ENCODE results near the gene WDR31.
"Not testable (repeated sequence)": the region's sequence is repeated elsewhere in the genome, so short reads cannot be mapped to it uniquely, and the experiment has no call there.

The WDR31 gene

DNA sequence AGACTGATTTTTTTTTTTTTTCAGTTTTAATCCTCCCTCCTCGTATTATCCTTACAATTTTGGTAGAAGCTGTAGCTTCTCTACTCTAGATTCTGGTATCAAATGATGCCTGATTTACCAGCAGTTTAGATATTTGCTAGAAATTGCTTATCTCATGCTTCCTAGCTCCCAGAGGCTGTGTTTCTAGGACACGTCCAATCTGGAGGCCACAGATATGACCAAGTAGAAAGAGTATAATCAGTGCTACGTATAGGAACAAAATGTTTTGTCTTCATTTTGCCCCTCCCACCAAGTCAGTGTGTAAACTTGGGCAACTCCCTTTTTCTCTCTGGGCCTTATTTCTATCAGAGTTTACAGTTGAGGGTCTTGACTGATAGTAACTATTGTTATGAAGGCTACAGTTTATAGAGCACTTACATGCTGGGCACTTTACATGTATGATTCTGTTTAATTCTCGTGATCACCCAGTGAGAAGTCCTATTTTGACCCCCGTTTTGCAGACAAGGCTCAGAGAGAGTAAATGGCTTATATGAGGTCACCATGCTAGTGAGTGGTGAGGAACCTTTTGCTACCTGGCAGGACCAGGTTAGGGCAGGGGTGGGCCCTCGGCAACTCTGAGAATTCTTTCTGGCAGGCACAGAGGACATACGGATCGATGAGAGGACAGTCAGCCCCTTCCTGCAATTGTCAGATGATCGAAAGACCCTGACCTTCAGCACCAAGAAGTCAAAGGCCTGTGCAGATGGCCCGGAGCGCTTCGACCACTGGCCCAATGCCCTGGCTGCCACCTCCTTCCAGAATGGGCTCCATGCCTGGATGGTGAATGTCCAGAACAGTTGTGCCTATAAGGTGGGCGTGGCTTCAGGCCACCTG lies 29.1 kb upstream of the WDR31 start:
- DNase-seq (ENCODE audit: low read depth, low spot score), result no peak

DNA sequence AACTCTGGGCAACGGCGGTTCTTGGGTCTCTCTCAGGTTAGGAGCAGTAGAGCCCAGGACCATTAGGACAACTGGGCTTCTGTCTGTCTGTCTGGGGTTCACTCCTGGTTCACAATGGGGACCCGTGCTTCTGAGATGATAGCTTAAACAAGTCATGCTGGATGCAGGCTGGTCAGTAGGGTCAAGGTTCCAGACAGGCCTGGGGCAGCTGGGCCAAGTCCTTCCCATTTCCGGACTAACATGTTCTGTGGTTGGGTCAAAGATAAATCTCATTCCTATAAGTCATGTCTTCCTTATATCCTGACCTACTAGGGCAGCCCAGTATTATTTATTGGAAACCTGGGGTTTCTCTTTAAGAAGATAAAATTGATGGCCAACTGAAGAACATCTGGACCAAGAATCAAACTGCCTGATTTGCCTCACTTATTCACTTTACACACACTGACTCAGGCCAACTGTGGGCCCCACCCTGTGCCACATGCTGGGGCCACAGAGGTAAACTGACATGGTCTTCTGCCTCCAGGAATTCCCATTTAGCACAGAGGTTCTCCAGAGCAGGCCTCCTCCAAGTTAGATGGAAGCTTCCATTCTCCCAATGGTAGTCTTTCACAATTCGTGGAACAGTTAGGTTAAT lies 28.4 kb upstream of the WDR31 start:
- no peak for DNase-seq (ENCODE audit: low read depth, low spot score)

DNA sequence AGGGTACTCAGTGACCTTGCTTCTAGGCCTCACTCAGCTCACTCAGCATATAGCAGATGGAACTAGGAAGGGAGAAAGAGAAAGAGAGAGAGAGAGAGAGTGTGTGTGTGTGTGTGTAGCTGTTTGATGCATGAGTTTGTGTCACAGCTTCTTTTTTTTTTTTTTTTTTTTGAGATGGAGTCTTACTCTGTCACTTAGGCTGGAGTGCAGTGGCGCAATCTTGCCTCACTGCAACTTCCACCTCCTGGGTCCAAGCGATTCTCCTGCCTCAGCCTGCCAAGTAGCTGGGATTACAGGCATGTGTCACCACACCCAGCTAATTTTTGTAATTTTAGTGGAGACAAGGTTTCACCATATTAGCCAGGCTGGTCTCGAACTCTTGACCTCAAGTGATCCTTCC lies 25.6 kb upstream of the WDR31 start:
- not testable (repeated sequence) for DNase-seq (ENCODE audit: low read depth, low spot score)

DNA sequence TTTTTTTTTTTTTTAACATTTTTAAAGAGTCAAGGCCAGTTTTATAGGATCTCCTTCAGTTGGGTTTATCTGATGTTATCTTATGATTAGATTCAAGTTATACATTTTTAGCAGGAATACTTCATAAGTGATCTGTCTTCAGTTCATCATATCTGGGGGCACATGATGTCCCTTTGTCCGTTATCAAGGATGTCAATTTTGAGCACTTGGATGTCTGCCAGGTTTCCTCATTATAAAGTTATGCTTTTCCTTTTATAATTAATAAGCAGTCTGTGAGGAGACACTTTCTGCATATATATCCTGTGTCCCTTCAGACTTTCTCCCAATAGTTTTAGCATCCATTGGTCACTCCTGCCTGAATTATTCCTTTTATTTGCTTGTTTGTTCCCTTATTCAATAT lies 24.9 kb upstream of the WDR31 start:
- DNase-seq (ENCODE audit: low read depth, low spot score), result no peak

DNA sequence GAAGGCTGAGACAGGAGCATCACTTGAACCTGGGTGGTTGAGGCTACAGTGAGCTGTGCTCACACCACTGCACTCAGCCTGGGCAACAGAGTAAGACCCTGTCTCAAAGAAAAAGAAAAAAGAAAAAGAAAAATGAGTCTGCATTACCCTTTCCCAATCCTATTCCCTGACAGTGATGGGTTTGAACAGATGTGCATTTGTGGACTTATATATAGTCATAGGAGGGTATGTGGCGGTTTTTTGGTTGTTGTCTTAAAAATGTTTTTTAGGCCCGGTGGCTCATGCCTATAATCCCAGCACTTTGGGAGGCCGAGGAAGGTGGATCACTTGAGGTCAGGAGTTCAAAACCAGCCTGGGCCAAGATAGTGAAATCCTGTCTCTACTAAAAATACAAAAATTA lies 23.3 kb upstream of the WDR31 start:
- DNase-seq (ENCODE audit: low read depth, low spot score), result no peak

DNA sequence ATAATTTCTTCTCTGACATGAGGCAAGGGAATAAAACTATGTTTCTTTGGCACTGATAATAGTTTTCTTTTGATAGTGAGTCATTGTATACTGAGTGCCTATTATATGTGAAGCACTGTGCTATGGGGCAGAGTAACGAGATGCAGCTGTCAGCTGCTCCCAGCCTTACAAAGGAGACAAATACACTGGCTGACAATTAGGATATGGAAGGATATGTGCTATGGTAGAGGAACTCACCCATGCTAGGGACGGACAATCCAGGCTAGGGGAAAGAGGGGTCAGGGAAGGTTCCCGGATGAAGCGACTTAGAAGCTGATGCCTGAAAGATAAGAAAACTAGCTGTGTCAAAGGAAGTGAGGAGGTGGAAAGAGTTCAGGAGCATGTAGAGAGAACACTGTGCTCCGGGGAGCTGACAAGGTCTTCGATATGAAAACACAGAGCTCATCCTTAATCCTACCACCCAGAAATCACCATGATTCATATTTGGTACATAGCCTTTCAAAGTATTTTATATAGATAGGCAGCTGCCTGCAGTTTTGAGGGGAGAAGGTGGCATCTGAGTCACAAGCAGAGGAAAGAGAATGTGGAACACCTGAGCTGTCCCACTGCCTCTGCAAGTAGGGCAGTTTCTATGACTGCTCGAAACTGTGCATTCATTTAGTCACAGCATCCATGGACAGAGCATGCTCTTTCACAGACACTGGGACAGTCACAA lies 21.4 kb upstream of the WDR31 start:
- DNase-seq (ENCODE audit: low read depth, low spot score), result no peak

DNA sequence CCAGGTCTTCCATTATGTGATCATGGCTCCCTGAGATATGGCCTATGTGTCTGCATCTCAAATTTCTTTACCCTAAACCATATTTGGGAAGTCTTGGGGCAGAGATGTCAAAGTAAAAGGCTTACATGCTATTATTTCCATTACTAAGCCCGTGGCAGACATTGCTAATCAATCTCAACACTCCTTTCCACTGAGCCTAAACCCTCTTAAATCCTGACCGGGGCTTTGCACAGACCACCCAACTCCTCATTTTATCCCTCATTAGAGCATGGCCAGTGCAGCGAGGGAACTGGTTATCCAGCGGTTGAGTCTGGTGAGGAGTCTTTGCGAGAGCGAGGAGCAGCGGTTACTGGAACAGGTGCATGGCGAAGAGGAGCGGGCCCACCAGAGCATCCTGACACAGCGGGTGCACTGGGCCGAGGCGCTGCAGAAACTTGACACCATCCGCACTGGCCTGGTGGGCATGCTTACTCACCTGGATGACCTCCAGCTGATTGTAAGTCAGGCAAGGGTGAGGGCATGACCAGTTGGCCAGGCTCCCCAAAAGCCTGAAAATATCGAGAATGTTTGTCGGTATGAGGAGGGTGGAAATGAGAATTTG lies 20.3 kb upstream of the WDR31 start:
- DNase-seq (ENCODE audit: low read depth, low spot score), result no peak

DNA sequence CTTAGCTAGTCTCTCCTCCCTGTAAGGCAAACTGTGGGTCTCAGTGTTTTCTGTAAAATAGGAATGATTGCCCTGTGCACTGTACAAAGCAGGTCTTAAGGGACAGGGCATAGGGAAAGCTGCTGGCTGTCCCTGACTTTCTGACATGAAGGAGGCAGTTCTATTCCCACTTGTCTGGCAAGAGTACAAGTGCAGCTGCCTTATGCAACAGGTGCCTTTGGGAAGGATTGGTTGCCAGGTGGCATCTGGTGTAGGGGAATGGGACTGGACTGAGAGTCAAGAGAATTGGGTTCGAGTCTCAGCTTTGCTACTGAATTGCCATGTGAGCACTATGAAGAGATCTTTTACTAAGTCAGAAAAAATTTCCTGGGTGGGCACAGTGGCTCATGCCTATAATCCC lies 19.3 kb upstream of the WDR31 start:
- DNase-seq (ENCODE audit: low read depth, low spot score), result no peak

DNA sequence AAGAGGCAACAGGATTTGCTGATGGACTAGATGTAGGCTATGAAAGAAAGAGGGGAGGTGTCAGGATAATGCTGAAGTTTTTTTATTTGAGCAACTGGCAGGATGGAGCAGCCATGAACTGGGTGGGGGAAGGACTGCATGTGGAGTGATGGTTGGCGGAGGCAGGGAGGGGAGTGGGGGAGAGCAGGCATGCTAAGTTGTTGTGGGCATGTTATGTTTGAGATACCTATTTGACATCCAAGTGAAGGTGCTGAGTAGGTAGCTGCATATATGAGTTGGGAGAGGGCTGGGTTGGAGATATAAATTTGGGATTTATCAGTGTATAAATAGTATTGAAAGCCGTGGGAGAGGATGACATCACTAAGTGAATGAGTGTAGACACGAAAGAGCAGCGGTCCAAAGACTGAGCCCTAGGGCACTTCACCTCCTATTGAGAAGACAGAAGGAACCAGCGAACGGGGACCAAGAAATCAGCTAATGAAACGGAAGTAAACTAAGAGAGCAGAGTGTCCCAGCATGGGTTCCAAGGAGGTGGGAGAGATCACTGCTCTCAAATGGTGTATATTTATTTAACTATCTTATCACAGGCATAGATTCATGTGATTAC lies 16.7 kb upstream of the WDR31 start:
- DNase-seq (ENCODE audit: low read depth, low spot score), result no peak

DNA sequence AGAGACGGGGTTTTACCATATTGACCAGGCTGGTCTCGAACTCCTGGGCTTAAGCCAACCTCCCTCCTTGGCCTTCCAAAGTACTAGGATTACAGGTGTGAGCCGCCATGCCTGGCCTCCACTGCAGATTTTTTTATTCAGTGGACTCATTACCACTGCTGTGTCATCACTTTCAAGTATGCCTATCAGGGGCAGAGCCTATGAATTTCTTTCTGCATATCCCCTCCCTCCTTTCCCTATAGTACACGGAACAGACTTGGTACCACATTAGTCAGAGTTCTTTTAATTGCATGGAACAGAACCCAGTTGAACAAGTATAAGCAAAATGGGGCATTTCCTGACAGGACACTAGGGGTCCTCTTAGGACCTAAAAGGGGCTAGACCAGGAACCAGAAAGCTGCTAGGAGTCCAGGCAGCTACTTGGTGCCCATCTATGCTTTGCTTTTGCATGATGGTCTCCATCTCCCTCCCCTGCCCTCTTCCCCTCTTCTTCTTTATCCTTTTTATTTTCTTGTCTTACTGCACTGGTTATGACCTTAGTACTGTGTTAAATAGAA lies 15.0 kb upstream of the WDR31 start:
- DNase-seq (ENCODE audit: low read depth, low spot score), result no peak

DNA sequence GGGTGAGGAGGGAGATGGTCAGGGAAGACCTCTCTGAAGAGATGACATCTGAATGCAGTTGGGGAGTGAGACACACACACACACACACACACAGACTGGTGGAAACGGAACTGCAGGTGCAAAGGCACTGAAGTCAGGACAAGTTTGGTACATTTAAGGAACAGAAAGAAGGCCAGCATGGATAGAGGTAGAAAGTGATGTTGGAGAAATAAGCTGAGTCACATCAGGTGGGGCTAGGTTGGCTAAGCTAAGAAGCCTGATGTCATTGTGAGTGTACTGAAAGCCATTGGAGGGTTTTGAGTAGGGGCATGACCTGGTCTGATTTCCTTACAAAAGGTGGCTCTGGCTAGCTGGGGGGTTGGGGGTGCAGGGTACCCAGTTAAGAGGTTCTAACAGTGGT lies 12.3 kb upstream of the WDR31 start:
- no peak for DNase-seq (ENCODE audit: low read depth, low spot score)

DNA sequence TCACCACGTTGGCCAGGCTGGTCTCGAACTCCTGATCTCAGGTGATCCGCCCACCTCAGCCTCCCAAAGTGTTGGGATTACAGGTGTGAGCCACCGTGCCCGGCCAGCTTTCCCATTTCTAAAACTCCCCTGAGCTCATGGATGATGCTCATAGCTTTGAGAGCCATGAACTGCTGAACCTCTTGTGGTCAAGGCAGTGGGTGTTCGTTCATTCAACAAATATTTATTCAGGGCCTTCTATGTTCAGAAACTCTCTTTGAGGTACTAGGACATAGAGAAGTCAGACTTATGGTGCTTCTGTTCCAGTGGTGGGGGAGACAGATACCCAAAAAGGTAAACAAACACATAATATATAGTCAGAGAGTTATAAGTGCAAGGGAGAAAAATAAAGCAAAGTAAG lies 11.9 kb upstream of the WDR31 start:
- no peak for DNase-seq (ENCODE audit: low read depth, low spot score)

DNA sequence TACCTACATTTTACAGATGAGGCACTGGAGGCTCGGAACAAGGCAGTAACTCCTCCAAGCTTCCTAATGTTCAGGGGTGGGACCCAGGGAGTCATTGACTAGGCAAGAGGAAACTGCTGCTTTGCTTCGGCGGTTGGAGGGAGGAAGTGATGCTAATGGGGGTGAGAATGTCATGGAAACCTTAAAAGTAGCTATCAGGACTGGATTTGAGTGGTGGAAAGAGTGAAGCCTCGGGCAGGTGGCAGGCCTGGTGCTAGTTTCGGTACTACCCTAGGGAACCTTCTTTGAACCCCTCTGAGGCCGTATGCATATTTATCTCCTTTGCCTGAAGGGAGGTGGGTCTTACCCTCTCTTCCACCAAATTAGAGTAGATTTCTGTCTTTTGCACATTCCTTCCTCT lies 10.9 kb upstream of the WDR31 start:
- DNase-seq (ENCODE audit: low read depth, low spot score), result no peak

DNA sequence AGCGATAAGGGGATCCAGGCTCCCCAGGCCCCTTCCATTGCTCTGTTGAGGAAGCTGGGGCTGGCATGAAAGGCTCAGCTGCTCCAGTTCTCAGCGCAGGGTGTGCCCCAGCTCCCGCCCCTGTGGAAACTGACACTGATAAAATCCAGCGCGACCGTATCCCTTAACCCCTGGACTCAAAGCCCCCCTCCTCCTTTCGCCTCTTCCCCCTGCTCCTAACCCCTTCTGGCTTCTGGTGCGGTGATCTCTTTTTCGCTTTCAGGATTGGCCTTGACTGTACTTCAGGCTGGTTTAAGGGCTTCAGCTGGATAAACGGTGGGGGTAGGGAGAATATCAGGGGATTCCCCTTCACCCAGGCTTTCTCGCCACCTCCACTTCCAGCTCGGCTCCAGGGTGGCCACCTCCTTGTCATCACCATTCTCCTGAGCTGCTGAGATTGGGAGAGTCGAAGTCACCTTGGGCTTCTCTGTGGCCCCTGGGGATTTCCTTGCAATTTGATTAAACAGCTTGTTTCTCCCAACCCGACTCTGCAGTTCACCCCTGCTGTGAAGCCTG lies 10.1 kb upstream of the WDR31 start:
- DNase-seq (ENCODE audit: low read depth, low spot score), result no peak

DNA sequence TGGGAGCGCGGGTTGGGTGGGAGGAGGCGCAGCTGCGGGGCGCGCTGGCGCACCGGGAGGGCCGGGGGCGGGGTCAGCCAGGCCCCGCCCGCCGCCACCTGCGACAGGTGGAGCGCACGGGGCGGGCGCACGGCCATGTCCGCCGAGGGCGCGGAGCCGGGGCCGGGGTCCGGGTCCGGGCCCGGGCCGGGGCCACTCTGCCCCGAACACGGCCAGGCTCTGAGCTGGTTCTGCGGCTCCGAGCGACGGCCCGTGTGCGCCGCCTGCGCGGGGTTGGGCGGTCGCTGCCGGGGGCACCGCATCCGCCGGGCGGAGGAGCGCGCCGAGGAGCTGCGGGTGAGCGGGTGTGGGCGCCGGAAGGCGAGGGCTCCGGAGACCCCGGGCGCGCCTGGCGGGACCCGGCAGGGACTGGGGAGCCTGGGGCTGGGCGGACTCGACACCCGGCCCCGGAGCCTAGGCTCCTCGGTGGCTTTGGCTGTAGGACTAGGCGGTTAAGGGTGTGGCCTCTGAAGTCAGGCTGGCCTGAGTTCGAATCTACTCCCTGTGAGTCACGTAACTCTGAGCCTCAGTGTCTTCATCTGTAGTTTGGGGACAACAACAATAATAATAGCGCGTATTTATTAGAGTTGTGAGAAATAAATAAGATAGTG lies 9.5 kb upstream of the WDR31 start, which contains the start of gene BSPRY:
BSPRY (plus strand) TSS at position 97 of the 650 bp plus-strand sequence; CDS start at position 136, 39 bp downstream.
- DNase-seq (ENCODE audit: low read depth, low spot score), result no peak

DNA sequence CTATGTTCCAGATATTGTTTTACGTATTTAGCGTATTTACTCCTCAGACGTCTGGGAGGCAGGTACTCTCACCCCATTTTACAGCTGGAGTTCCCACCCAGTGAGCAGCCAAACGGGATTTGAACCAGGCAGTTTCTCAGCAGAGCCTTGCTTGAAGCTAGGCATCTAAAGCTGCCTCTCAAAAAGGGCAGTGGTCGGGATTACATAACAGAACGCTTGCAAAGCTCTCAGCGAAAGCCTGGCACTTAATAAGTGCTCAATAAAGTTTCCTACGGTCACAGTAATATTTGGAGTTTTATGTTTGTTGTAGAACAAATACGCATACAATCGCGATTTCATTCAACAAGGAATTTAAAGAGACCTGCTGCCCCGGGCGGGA lies 9.0 kb upstream of the WDR31 start:
- DNase-seq (ENCODE audit: low read depth, low spot score), result no peak

DNA sequence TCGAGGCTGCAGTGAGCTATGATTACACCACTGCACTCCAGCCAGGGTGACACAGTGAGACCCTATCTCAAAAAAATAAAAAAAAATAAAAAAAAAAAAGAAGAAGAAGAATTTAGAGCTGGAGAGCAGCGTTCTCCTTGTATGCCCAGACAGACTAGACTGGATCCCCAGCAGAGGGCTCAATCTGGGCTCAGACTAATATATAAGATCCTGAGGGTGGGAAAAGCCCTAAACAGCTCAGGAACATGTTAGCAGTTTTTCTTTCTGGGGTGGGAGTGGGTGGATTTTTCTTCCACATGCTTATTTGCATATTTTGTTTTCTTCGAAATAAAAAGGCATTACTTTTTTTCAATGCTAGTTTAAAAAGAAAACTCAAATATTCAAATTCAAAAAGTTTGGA lies 8.4 kb upstream of the WDR31 start:
- no peak for DNase-seq (ENCODE audit: low read depth, low spot score)

DNA sequence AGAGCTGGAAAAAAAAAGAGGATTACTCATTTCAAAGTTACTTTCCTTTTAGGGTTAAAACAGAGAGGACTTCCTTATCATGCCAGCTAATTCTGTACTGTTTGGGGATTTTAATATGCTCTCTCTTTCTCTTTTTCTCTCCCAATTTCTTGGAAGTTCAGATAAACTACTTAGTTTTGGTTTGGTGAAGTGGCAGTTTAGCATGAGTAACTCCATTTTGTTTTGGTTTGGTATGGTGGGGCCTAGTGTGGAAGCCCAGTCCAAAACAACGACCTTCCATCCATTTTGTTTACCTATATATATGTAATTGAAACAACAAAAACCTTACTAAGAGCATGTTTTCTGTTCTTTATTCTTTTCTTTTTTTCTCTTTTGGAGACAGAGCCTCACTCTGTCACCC lies 5.6 kb upstream of the WDR31 start:
- no peak for DNase-seq (ENCODE audit: low read depth, low spot score)

DNA sequence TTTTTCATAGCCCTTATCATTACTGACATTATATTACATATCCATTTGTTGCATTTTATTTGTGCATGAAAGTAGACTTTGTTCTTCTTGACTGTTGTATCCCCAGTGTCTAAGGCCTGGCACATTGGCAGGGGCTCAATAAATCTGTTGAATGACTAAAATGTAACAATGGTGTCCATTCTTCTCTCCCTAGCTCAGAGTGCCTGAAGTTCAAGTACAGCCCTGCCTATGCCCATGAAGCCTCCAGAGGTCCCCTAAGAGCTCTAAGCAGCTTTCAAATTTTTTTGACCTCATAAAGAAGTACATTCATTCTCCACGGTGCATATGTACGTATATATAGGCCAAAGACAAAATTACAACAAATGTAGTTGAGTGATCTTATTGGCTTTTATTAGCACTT lies 5.1 kb upstream of the WDR31 start:
- no peak for DNase-seq (ENCODE audit: low read depth, low spot score)

DNA sequence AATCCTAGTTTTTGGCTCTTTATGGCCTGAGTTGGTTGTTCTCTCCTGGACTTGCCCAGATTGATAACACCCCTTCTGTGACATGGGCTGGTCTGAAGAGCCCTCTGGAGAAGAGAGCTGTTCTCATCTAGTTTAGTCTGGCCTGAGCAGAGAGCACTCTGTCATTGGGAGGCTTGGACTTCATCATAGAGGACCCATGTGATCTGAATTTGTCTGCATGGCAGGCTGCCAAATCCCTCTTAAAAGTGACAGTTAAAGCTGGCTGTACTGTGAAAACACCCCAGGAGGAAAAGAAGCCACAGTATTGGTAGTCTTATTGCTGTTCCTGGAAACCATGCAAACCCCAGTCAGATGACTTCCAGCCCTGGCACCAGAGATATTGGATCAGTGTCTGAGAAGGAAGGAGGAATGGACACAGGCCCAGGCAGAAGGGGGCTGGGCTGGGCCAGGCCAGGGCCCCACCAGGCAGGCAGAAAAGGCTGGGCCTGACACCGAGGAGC lies 3.7 kb upstream of the WDR31 start:
- no peak for DNase-seq (ENCODE audit: low read depth, low spot score)

All from activated CD4-positive, CD25-positive, alpha-beta regulatory T cell treated with anti-CD3 and anti-CD28 coated beads, Interleukin-2, amount 50 U/mL, for 16 hours (primary cell).